HG03064 (cell line): Measurements from ENCODE around the gene FMNL3.
"Not testable (repeated sequence)": the region's sequence is repeated elsewhere in the genome, so short reads cannot be mapped to it uniquely, and the experiment has no call there.

Experiments
- ATAC-seq: cut with Tn5 transposase; IDR thresholded peaks from one replicate; pipeline ENCODE4 v1.9.1; 2021; ENCODE audit warnings: low read depth; ENCODE audit not compliant: unreplicated experiment

Gene FMNL3

GRCh38 chr12:49716553-49716952, 9.3 kb upstream of the FMNL3 start:
- peak; percentile 69 for ATAC-seq

GRCh38 chr12:49713952-49714351, 6.7 kb upstream of the FMNL3 start:
- ATAC-seq = not testable (repeated sequence)

DNA sequence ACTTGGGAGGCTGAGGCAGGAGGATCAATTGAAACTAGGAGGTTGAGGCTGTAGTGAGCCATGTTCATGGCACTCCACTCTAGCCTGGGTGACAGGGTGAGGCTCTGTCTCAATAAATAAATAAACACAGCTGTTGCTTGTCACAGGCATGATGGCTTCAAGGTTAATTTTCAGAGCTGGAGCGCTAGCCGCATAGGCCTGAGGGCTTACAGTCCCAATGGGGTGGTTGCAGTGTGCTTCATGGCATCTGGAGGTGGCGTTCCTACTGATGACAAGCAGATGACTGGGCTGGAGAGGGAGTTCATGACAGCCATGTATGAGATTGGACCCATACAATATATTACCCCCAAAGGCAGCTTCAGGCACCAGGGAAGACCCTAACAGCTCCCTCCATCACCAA, 1.6 kb upstream of the FMNL3 start:
- no peak for ATAC-seq

DNA sequence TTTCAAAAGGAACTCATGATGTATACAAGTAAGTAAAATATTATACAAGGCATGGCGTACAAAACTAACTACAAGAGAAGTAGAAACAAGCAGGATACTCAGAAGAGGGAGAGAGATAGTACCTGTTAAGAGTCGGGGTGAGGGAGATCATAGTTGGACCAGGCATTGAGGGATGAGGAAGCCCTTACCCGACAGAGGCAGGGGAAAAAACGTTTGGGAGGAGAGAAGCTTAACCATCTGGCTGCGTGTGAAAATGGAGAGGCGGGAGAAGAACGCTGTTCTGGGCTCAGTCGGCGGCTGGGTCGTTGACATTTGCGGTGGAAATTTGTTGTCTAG, 575 bp upstream of the FMNL3 start:
- no peak for ATAC-seq

DNA sequence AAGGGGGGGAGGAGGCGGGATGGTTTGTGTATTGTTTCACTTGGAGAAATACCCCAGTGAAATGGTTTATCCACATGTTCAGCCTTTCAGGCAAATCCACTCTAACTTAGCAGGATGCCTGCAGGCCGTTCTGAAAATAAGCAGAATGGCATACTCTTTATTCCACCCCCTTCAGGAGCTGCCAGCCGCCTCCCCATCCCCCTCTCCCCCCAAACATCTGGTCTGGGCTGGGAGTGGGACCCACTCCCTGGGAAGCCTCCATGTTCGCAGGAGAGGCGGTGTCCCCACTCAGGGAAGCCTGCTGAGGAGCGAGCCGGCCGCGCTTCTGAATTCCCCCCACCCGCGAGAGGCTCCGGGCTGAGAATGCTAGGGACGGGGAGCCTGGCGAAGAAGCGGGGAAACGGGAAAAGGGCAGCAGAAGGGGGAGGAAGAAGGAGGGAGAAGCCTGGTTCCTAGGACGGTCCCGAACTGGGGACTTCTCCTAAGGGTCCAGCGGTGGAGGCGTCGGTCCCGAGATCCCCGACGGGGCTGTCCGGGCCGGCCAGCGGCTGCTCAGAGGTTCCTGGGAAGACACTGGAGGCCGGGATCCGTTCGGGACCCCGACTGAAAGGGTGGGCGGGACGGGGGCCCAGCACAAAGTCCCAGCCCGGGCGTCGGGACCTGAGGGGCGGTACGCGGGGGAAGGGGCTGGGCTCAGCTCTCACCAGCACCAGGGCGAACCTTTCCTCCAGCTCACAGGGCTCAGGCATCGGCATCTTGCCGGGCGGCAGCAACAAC, 666 bp downstream of the FMNL3 start:
- ATAC-seq = peak; percentile 12

DNA sequence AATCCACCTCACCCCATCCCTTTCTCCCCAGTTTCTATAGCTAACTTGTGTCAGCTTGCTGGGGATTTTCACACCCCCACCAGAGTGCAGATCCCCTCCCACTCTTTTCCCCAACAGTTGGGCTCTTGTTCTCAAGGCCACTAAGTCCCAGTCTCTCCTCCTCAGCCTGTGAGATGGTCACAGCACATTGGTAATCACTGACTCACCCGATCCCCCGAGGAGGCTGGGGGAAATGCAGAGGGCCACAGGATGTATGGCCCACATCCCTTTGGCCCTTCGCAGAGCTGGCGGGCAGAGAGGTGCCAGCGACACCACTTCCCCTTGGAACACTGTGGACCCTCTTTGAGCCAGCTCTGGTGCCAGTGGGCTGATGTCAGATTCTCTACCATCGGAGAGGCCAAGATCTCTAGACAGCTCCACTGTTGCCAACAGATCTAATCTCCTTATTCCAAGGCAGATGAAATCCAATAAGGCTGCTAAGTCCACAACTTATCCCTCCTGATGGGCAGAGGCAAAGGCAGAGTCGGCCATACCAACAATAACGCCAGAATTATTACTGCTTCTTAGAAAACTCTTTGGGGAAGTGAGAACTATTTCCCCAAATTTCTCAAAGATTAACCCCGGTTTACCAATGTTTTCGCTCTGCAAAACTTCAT, 1.6 kb downstream of the FMNL3 start:
- no peak for ATAC-seq

- no peak for ATAC-seq
These were observed 3.5 kb downstream of the FMNL3 start for GRCh38 chr12:49703647-49704137.

GRCh38 chr12:49702676-49703215, 4.5 kb downstream of the FMNL3 start:
- no peak for ATAC-seq

DNA sequence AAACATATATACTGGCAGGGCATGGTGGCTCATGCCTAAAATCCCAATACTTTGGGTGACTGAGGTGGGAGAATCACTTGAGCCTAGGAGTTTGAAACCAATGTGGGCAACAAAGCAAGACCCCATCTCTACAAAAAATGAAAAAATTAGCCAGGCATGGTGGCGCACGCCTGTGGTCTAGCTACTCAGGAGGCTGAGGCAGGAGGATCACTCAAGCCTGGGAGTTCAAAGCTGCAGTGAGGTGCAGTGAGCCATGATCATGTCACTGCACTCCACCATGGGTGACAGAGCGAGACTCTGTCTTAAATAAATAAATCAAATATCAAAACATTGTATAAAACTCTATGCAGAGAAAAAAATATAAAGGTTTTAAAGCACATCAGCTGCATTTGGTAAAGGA, 5.2 kb downstream of the FMNL3 start:
- ATAC-seq = no peak

- ATAC-seq = peak; percentile 71
These were observed 8.3 kb downstream of the FMNL3 start for GRCh38 chr12:49698619-49699545.

DNA sequence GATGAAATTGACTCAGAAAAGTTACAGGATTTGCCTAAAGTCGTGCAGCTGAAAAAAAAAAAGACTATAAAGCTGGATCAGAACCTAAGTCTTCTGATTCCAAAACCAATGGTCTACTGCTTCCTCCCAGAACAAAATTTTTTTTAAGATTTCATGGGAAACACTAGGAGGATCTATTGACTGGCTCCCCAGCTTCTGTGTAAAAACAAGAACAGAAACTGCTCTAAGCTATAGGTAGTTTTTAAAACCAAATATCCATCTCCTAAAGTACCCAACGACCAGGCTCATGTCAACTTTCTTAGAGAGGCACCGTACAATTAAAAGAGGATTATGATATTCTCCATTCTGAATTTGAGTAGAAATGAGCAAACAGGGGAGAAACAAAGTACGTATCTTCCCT, 9.4 kb downstream of the FMNL3 start:
- no peak for ATAC-seq

GRCh38 chr12:49696723-49697122, 10.5 kb downstream of the FMNL3 start:
- no peak for ATAC-seq

DNA sequence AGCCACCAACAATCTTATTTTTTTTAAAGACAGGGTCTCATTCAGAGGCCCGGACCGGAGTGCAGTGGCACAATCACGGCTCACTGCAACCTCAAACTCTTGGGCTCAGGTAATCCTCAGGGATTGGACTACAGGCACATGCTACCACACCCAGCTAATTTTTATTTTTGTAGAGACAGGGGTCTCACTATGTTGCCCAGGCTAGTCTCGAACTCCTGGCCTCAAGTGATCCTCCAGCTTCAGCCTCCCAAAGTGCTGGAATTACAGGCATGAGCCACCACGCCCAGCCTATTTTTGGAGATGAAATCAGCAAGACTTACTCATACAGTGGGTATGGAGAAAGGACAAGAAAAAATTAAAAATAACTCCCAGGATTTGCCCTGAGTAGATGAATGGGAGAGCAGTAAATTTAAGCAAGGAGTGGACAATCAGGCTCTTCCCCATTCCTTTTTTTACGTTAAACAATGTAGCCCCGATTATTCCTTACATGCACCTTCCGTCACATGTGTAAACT, 13.2 kb downstream of the FMNL3 start:
- ATAC-seq = no peak

- no peak for ATAC-seq
These were observed 14.4 kb downstream of the FMNL3 start for GRCh38 chr12:49692851-49693250.

GRCh38 chr12:49689785-49690184, 17.4 kb downstream of the FMNL3 start:
- no peak for ATAC-seq

DNA sequence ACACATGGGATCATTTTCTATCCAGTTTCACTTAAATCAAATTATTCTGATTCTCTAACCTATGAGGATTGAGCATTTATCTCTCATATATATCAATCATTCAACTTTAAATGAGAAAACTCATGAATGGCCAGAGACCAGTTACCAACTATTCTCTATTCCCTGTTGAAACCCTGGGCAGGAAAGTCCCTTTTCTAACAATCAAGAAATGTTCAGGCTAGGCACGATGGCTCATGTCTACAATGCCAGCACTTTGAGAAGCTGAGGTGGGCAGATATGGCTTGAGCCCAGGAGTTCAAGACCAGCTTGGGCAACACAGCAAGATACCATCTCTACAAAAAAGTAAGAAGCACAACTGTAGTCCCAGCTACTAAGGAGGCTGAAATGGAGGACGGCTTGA, 18.0 kb downstream of the FMNL3 start:
- ATAC-seq = no peak

DNA sequence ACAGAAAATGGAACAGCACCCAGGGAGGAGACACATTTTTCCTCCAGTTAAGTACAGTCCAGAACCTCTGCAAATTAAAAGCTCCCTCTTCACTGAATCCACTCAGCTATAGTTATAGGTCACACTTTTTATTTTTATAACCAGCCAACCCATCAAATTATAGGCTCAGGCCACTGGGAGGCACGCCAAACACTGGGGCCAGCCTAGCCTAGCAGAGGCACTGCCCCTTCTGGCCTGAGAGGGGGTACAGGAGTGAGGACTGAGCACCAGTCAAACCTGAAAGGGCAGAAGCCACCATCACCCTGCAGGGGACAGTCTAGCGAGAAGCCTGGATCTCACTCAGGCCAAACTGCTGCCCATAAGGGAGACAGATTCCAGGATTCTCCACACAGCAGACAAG, 19.3 kb downstream of the FMNL3 start:
- no peak for ATAC-seq

DNA sequence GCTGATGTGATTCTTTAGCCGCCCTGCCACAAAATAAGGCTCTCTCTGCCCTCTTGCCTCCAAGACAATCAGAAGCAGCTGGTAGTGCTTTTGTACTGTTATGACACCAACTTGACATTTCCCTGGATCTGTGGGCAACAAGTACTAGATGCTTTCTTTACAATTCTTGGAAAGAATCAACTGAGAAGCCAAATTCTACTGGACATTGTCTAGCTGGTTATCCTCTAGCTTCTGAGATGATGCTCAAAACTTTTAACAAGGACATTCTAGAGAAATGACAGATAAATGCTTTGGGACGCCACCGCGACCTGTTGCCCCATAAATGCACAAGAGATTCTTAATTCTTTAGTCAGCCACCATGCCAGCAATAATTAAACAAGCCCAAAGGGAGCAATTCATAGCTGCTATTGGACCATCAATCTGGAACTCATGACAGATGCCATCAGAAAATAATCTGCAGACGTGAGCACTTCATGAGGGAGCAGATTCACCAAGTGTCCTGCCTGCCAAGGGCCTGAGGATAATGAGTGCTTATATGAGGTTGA, 22.8 kb downstream of the FMNL3 start:
- no peak for ATAC-seq

- ATAC-seq = no peak
These were observed 23.5 kb downstream of the FMNL3 start for GRCh38 chr12:49683599-49684309.

DNA sequence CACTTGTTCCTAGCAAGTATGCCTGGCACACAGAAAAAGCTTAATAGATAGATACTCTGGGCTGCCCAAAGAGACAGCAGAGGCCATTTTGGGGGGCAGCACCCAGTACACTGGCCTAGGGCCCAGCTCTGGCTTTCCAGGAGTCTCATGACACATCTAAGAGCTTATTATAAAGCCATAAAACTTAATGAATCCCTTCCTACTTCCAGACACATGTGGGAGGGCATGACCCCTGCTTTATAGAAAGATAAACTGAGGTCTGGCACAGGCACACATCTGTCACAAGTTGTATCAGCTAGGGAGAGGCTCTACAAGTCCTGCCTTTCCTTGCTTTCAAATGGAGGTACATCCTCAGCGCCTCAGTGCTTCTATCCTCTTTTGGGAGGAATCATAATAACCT, 27.1 kb downstream of the FMNL3 start:
- ATAC-seq = no peak
